RWPE1 (cell line): ENCODE data around the gene MKI67.
A peak's percentile ranks its signal among the peaks of the same experiment; 100 is the strongest.

Source experiments
- CTCF ChIA-PET: fragments of 350-600 bp; sonication (Branson Sonifier 250); formaldehyde crosslinking; extraction: SDS; loops from one replicate; lab custom pipeline; 2021; lab: Yijun Ruan, JAX
- POLR2A ChIA-PET: fragments of 400-600 bp; formaldehyde crosslinking; extraction: SDS; loops from one replicate; lab custom pipeline; 2020; ENCODE audit warnings: antibody characterized with exemption; ENCODE audit not compliant: low non-redundant PET; lab: Yijun Ruan, JAX
- DNase-seq: peaks from one replicate; pipeline ENCODE4 v3.0.0; 2012; ENCODE audit warnings: low spot score
- H3K27ac ChIP-seq: fragments of 450-650 bp; 2 replicates; pipeline ENCODE4 v1.5.1; 2017
- TF ChIP-seq, protein P1 (sequence below): fragments of 450-650 bp; conservative IDR thresholded peaks from 2 replicates; pipeline ENCODE4 v1.5.1; 2017; ENCODE audit warnings: low read depth, mild to moderate bottlenecking

MKI67 gene

GRCh38 chr10:128103229-128103714 is 23.0 kb downstream of the MKI67 start:
- 0 out of 2 replicates have a peak overlapping the region, but pooled peaks have one; percentile 12 for H3K27ac ChIP-seq
- no peak for DNase-seq
- ChIA-PET POLR2A (no interaction called here), CTCF (interaction anchor here (1.2 kb wide), 1 partner anchor 25 kb away, joined by 4 read pairs; no protein-coding TSS in a partner anchor)
- TF ChIP-seq, protein P1, sequence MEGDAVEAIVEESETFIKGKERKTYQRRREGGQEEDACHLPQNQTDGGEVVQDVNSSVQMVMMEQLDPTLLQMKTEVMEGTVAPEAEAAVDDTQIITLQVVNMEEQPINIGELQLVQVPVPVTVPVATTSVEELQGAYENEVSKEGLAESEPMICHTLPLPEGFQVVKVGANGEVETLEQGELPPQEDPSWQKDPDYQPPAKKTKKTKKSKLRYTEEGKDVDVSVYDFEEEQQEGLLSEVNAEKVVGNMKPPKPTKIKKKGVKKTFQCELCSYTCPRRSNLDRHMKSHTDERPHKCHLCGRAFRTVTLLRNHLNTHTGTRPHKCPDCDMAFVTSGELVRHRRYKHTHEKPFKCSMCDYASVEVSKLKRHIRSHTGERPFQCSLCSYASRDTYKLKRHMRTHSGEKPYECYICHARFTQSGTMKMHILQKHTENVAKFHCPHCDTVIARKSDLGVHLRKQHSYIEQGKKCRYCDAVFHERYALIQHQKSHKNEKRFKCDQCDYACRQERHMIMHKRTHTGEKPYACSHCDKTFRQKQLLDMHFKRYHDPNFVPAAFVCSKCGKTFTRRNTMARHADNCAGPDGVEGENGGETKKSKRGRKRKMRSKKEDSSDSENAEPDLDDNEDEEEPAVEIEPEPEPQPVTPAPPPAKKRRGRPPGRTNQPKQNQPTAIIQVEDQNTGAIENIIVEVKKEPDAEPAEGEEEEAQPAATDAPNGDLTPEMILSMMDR = no peak

- no peak for DNase-seq
- POLR2A ChIA-PET = no interaction called here
- TF ChIP-seq, protein P1 = no peak
- H3K27ac ChIP-seq = 0 out of 2 replicates have a peak overlapping the region, but pooled peaks have one; percentile 12
- CTCF ChIA-PET = no interaction called here
These were observed 23.6 kb downstream of the MKI67 start for GRCh38 chr10:128102480-128103228.

GRCh38 chr10:128101901-128102300 is 24.3 kb downstream of the MKI67 start:
- no peak overlapping the region for H3K27ac ChIP-seq
- ChIA-PET CTCF (no interaction called here), POLR2A (no interaction called here)
- no peak for DNase-seq
- TF ChIP-seq, protein P1 = no peak

DNA sequence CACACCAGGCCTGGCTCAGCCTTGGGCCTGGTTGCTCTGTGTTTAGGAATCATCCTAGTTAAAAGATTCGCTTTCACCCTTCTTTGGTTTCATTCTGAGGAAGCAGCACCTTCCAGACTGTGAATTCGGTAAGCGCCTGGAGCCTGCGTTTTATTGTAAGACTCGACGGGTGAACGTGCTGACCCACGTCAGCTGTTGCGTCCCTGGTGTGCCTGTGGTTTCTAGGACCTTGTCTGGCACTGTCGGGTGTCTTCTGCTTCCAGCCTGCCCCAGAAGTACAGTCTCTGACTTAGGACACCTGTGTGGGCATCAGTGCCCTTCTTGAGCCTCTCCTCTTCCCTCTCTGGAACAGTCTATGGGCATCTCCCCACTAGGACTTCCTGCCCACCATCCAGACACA is 26.3 kb downstream of the MKI67 start:
- POLR2A ChIA-PET = no interaction called here
- H3K27ac ChIP-seq = no peak overlapping the region; the same call in 1 of the 2 replicates
- no peak for DNase-seq
- CTCF ChIA-PET = interaction anchor here (0.5 to 0.6 kb wide), 2 partner anchors 13 to 1957 kb away, joined by 3 to 4 read pairs; no protein-coding TSS in a partner anchor
- TF ChIP-seq, protein P1 = no peak

DNA sequence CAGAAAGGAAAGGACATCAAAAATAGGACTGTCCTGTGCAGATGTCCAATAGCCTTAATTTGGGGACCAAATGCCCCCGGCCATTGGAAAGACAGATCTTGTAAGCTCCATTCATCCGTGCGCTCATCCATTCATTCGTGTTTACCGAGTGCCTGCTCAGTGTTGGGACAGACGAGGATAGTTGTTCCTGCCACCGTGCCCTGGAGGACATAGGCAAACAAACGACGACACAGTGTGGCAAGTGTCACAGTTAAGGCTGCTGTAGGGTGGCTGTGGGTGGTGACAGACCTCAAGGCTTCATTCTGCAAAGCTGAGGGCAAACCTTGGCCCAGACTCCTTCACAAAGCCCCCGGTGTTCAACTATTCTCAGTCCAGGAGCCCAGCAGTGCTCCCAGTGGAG is 27.6 kb downstream of the MKI67 start:
- ChIA-PET CTCF (interaction anchor here (0.6 to 0.9 kb wide), 2 partner anchors 80 to 1034 kb away, joined by 3 read pairs; no protein-coding TSS in a partner anchor), POLR2A (no interaction called here)
- no peak for DNase-seq
- H3K27ac ChIP-seq = peak overlapping the region; percentile 29; the same call in 1 of the 2 replicates
- TF ChIP-seq, protein P1 = no peak

DNA sequence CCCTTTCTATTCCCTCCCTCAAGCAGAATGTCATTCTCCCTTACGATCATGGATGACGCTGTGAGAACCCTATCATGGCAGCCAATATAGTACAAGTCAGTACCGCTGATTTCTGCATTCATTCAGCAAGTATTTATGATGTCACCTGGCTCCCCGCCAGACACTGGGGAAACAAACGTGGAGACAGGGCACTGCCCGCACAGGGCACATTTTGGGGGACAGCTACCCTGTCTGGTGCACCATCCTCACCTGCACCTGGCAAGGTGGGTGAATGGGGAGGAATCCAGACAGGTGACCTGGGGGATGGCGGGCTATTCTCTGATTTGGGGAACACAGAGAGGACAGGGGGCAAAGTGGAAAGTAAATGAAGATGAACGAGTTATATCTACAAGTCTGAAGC is 28.4 kb downstream of the MKI67 start:
- ChIA-PET CTCF (no interaction called here), POLR2A (no interaction called here)
- H3K27ac ChIP-seq = peak overlapping the region; percentile 29; the same call in 1 of the 2 replicates
- DNase-seq = no peak
- TF ChIP-seq, protein P1 = no peak
